Esophagus (tissue), 2 donors: Measurements from ENCODE around the gene OGFOD3. TPM values are rescaled to one million over a fixed set of nuclear protein-coding genes. Genes with fewer than 3 reads are reported as not detected.
"Not testable (repeated sequence)": the region's sequence is repeated elsewhere in the genome, so short reads cannot be mapped to it uniquely, and the experiment has no call there.

ENCODE experiments used
- H3K27ac ChIP-seq, 2 donors: one replicate each; pipeline ENCODE4 v1.5.1; 2013; ENCODE audit warnings: low read depth in 2 of 2, mild to moderate bottlenecking in 2 of 2, inconsistent platforms in 1 of 2, low read length in 1 of 2, moderate library complexity in 1 of 2
- H3K27me3 ChIP-seq, 2 donors: one replicate each; pipeline ENCODE4 v1.6.1; 2013; ENCODE audit warnings: low read length in 2 of 2, control low read depth in 1 of 2, mild to moderate bottlenecking in 1 of 2; ENCODE audit not compliant: insufficient read depth in 2 of 2, control insufficient read depth in 1 of 2
- H3K36me3 ChIP-seq, 2 donors: one replicate each; pipeline ENCODE4 v1.6.1; 2013; ENCODE audit warnings: low read length in 1 of 2; ENCODE audit not compliant: control insufficient read depth in 2 of 2, insufficient read depth in 2 of 2
- H3K4me1 ChIP-seq, 2 donors: one replicate each; pipeline ENCODE4 v1.6.1; 2013; ENCODE audit warnings: low read length in 1 of 2; ENCODE audit not compliant: control insufficient read depth in 2 of 2, insufficient read depth in 2 of 2
- H3K4me3 ChIP-seq, 2 donors: one replicate each; pipeline ENCODE4 v1.5.1; 2013; ENCODE audit warnings: low read length in 2 of 2, mild to moderate bottlenecking in 2 of 2, low read depth in 1 of 2, moderate library complexity in 1 of 2
- H3K9me3 ChIP-seq, 2 donors: one replicate each; pipeline ENCODE4 v1.6.1; 2013; ENCODE audit warnings: mild to moderate bottlenecking in 2 of 2, low read depth in 1 of 2, low read length in 1 of 2, moderate library complexity in 1 of 2; ENCODE audit not compliant: control insufficient read depth in 2 of 2, insufficient read depth in 1 of 2
- whole genome bisulfite sequencing, 2 donors: extraction: QIAGEN DNeasy Blood & Tissue Kit; methylation state at CpG; one replicate each; pipeline ENCODE4 v1.1.7; 2013; 5-methylcytosine and 5-hydroxymethylcytosine counted together
- polyA plus RNA-seq, 2 donors: library from polyadenylated mRNA; stranded (reverse); fragments of 200-250 nt; gene quantifications; one replicate each; pipeline ENCODE4 v1.2.3, GENCODE V29; 2013
- donor health status: healthy with polysubstance abuse.
- donor health status: Bipolar disorder and iron deficiency.

The OGFOD3 gene
- polyA plus RNA-seq, 2 donors: 11.4 to 11.6 TPM

- H3K27ac ChIP-seq: no peak overlapping the region
- 29 to 47% methylated on average over 17 of the region's 17 CpGs for WGBS, 2 donors
Observed at GRCh38 chr17:82386255-82386831, 32.0 kb downstream of the OGFOD3 start.

GRCh38 chr17:82385559-82386254, 32.7 kb downstream of the OGFOD3 start:
- H3K27ac ChIP-seq: no peak overlapping the region
- 18 to 30% methylated on average over 25 to 26 of the region's 26 CpGs for WGBS, 2 donors
- peaks cover 0 to 13% of the 10 kb centered on the region in 2 donors for H3K27me3 ChIP-seq
- H3K4me3 ChIP-seq: no peak overlapping the region
- no peaks in the 10 kb centered on the region for H3K9me3 ChIP-seq
- peaks cover 2 to 30% of the 10 kb centered on the region in 2 donors for H3K4me1 ChIP-seq
- peaks cover 0 to 4% of the 10 kb centered on the region in 2 donors for H3K36me3 ChIP-seq

More at GRCh38 chr17:82386255-82386831, 32.0 kb downstream of the OGFOD3 start:
- peaks cover 0 to 13% of the 10 kb centered on the region in 2 donors for H3K27me3 ChIP-seq
- H3K4me3 ChIP-seq: no peak overlapping the region
- peaks cover 0 to 4% of the 10 kb centered on the region in 2 donors for H3K36me3 ChIP-seq
- no peaks in the 10 kb centered on the region for H3K9me3 ChIP-seq
- H3K4me1 ChIP-seq: peaks cover 2 to 29% of the 10 kb centered on the region in 2 donors

GRCh38 chr17:82384730-82385481, 33.5 kb downstream of the OGFOD3 start:
- H3K27me3 ChIP-seq: peaks cover 0 to 13% of the 10 kb centered on the region in 2 donors
- H3K27ac ChIP-seq: no peak overlapping the region
- peaks cover 2 to 30% of the 10 kb centered on the region in 2 donors for H3K4me1 ChIP-seq
- no peaks in the 10 kb centered on the region for H3K9me3 ChIP-seq
- H3K4me3 ChIP-seq: no peak overlapping the region
- peaks cover 0 to 3% of the 10 kb centered on the region in 2 donors for H3K36me3 ChIP-seq
- WGBS, 2 donors: 25 to 35% methylated on average over 26 of the region's 26 CpGs

- no peaks in the 10 kb centered on the region for H3K9me3 ChIP-seq
- no peak overlapping the region for H3K4me3 ChIP-seq
- no peak overlapping the region for H3K27ac ChIP-seq
- peaks cover 2 to 30% of the 10 kb centered on the region in 2 donors for H3K4me1 ChIP-seq
- 45 to 47% methylated on average over 22 of the region's 22 CpGs for WGBS, 2 donors
- H3K36me3 ChIP-seq: peaks cover 0 to 3% of the 10 kb centered on the region in 2 donors
- peaks cover 0 to 13% of the 10 kb centered on the region in 2 donors for H3K27me3 ChIP-seq
Observed at GRCh38 chr17:82384051-82384729, 34.2 kb downstream of the OGFOD3 start.

- Histone ChIP-seq H3K4me1 (peaks cover 2 to 30% of the 10 kb centered on the region in 2 donors), H3K36me3 (peaks cover 0 to 3% of the 10 kb centered on the region in 2 donors), H3K27ac (no peak overlapping the region), H3K9me3 (no peaks in the 10 kb centered on the region), H3K27me3 (peaks cover 0 to 13% of the 10 kb centered on the region in 2 donors), H3K4me3 (no peak overlapping the region)
- 46 to 58% methylated on average over 18 of the region's 18 CpGs for WGBS, 2 donors
Observed at GRCh38 chr17:82383411-82383810, 35.0 kb downstream of the OGFOD3 start.

GRCh38 chr17:82382933-82383255, 35.5 kb downstream of the OGFOD3 start:
- peaks cover 0 to 12% of the 10 kb centered on the region in 2 donors for H3K27me3 ChIP-seq

GRCh38 chr17:82382220-82382932, 36.0 kb downstream of the OGFOD3 start:
- not testable (repeated sequence) for H3K36me3 ChIP-seq, H3K4me3 ChIP-seq, H3K27ac ChIP-seq, H3K9me3 ChIP-seq
- Histone ChIP-seq H3K4me1 (peaks cover 2 to 25% of the 10 kb centered on the region in 2 donors), H3K27me3 (peaks cover 0 to 10% of the 10 kb centered on the region in 2 donors)
- WGBS, 2 donors: 80 to 83% methylated on average over 20 to 21 of the region's 21 CpGs

More at GRCh38 chr17:82382933-82383255, 35.5 kb downstream of the OGFOD3 start:
- Histone ChIP-seq H3K9me3 (no peaks in the 10 kb centered on the region), H3K4me1 (peaks cover 2 to 26% of the 10 kb centered on the region in 2 donors), H3K27ac (no peak overlapping the region), H3K4me3 (no peak overlapping the region), H3K36me3 (peaks cover 0 to 3% of the 10 kb centered on the region in 2 donors)
- WGBS, 2 donors: 70 to 74% methylated on average over 11 of the region's 11 CpGs

- WGBS, 2 donors: 74 to 77% methylated on average over 10 of the region's 10 CpGs
- not testable (repeated sequence) for H3K27me3 ChIP-seq, H3K36me3 ChIP-seq
Observed at GRCh38 chr17:82381703-82382009, 36.7 kb downstream of the OGFOD3 start.

More at GRCh38 chr17:82381703-82382009, 36.7 kb downstream of the OGFOD3 start:
- not testable (repeated sequence) for H3K9me3 ChIP-seq, H3K4me3 ChIP-seq, H3K27ac ChIP-seq
- H3K4me1 ChIP-seq: peaks cover 0 to 18% of the 10 kb centered on the region in 2 donors
